MCF 10A (cell line): ENCODE measurements around the gene PRMT3. TPM values are rescaled to one million over a fixed set of nuclear protein-coding genes. Genes with fewer than 3 reads are reported as not detected.
A peak's percentile ranks its signal among the peaks of the same experiment; 100 is the strongest.

Source experiments
- BruUV-seq: library from RNA; stranded (reverse); fragments of 400-500 nt; replicated peaks from 2 replicates; lab custom pipeline; 2021; lab: Mats Ljungman, UMichigan
- CTCF ChIA-PET: fragments of 300-600 bp; sonication (Branson Sonifier 250); formaldehyde crosslinking; extraction: SDS; loops from one replicate; lab custom pipeline; 2021; ENCODE audit warnings: antibody characterized with exemption, inconsistent platforms; lab: Yijun Ruan, JAX
- POLR2A ChIA-PET: fragments of 300-600, 350-650 bp; sonication (Branson Sonifier 250); formaldehyde crosslinking; extraction: SDS; loops from one replicate; lab custom pipeline; 2020; ENCODE audit warnings: antibody characterized with exemption, inconsistent platforms; lab: Yijun Ruan, JAX
- DNase-seq: peaks from one replicate; pipeline ENCODE4 v3.0.0-alpha.2; 2018; ENCODE audit not compliant: unreplicated experiment
- H3K27ac Mint-ChIP-seq: one replicate; pipeline ENCODE4 v1.8.0; 2022; ENCODE audit warnings: mild to moderate bottlenecking, low read depth, mixed read lengths; ENCODE audit not compliant: unreplicated experiment
- H3K27me3 Mint-ChIP-seq: one replicate; pipeline ENCODE4 v1.8.0; 2022; ENCODE audit warnings: mixed read lengths; ENCODE audit not compliant: insufficient read depth, unreplicated experiment
- H3K36me3 Mint-ChIP-seq: one replicate; pipeline ENCODE4 v1.8.0; 2022; ENCODE audit warnings: mild to moderate bottlenecking, moderate library complexity, mixed read lengths; ENCODE audit not compliant: insufficient read depth, unreplicated experiment
- H3K4me1 Mint-ChIP-seq: one replicate; pipeline ENCODE4 v1.8.0; 2022; ENCODE audit warnings: mixed read lengths; ENCODE audit not compliant: insufficient read depth, unreplicated experiment
- H3K4me3 Mint-ChIP-seq: one replicate; pipeline ENCODE4 v1.8.0; 2022; ENCODE audit warnings: mild to moderate bottlenecking, moderate library complexity, mixed read lengths; ENCODE audit not compliant: unreplicated experiment
- H3K9me3 Mint-ChIP-seq: one replicate; pipeline ENCODE4 v1.8.0; 2022; ENCODE audit warnings: mixed read lengths; ENCODE audit not compliant: unreplicated experiment
- CTCF ChIP-seq: fragments of 200-600 bp; IDR thresholded peaks from one replicate; pipeline ENCODE4 v1.8.0; 2022; ENCODE audit warnings: antibody characterized with exemption, mild to moderate bottlenecking; ENCODE audit not compliant: unreplicated experiment
- intact Hi-C: fragments of 100-400 bp; cut with micrococcal nuclease; formaldehyde crosslinking; loops from 2 replicates; pipeline ENCODE4 v1.14.1; 2022
- total RNA-seq: library from RNA; stranded (reverse); gene quantifications from 2 replicates; pipeline ENCODE4 v1.2.3, GENCODE V29; 2022

The PRMT3 gene
- total RNA-seq, 1 experiment from 2014 or later: 60.1 TPM

DNA sequence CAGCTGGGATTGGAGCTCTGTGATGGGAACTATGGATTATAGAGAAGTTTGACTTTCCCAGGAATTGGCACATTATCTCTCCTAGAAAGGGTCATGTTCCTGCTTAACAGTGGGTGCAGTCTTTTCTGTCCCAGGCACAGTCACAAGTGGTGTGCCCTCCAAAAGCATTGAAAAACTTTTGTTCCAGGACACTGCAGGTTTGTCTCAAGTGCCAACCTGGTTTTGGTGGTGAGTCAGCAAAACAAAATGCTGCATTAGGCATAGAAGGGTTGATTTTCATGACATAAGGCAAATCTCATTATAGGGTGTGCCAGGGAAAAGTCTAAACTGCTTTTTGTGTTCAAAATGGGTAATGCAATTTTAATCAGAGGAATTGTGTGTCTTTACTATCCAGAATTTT is 19.1 kb upstream of the PRMT3 start:
- Mint-ChIP-seq H3K27me3 (no peaks in the 10 kb centered on the region), H3K4me1 (peaks cover 30% of the 10 kb centered on the region), H3K27ac (peak overlapping the region; percentile 85), H3K4me3 (peak overlapping the region; percentile 61), H3K36me3 (peaks cover 10% of the 10 kb centered on the region), H3K9me3 (no peaks in the 10 kb centered on the region)
- ChIA-PET CTCF (interaction anchor here (0.7 to 6.4 kb wide), 7 partner anchors 9 to 307 kb away, joined by 3 to 66 read pairs (median 3); no protein-coding TSS in a partner anchor), POLR2A (interaction anchor here (0.5 to 2.3 kb wide), 18 partner anchors 8 to 736 kb away, joined by 3 to 27 read pairs (median 4); no protein-coding TSS in a partner anchor)
- DNase-seq: peak; percentile 70
- no peak for TF ChIP-seq CTCF
- intact Hi-C loops: loop anchor here (2.0 kb wide), 1 partner anchor 18 kb away; the partner anchor contains the start of gene PRMT3
- no TSS peak for BruUV-seq

- H3K4me1 Mint-ChIP-seq: peaks cover 43% of the 10 kb centered on the region
- intact Hi-C loops: loop anchor here (2.0 kb wide), 1 partner anchor 17 kb away; the partner anchor contains the start of gene PRMT3
- no peak for TF ChIP-seq CTCF
- H3K27me3 Mint-ChIP-seq: no peaks in the 10 kb centered on the region
- no peak for DNase-seq
- H3K36me3 Mint-ChIP-seq: peaks cover 12% of the 10 kb centered on the region
- H3K4me3 Mint-ChIP-seq: no peak overlapping the region
- POLR2A ChIA-PET: interaction anchor here (0.8 to 1.3 kb wide), 4 partner anchors 10 to 24 kb away, joined by 3 to 5 read pairs (median 4); no protein-coding TSS in a partner anchor
- CTCF ChIA-PET: interaction anchor here (0.6 to 2.1 kb wide), 5 partner anchors 14 to 496 kb away, joined by 3 to 12 read pairs (median 4); no protein-coding TSS in a partner anchor
- H3K27ac Mint-ChIP-seq: peak overlapping the region; percentile 85
- no TSS peak for BruUV-seq
- H3K9me3 Mint-ChIP-seq: no peaks in the 10 kb centered on the region
Measured at GRCh38 chr11:20369826-20370225, 17.7 kb upstream of the PRMT3 start.

DNA sequence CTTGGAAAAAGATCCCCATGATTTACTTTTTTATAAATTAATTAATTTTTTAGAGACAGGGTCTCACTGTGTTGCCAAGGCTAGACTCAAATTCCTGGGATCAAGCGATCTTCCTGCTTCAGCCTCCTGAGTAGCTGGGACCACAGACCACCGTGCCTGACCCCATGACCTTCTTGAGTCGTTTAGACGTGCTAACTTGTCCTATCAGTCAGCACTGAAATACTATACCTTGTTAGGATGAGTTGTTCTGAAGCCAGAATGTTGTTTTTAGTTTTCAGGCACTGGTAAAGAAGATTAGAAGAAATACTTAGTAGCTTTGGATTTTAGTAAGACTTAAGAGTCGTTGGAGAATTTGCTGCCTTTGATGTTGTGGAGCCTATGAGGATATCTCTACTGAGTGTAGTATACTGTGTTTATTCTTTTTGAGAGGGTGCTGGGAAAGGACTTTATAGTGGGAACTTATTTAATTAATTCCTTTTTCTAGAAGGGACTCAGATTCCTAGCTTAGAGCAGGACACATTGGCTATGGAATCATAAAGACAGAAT is 15.4 kb upstream of the PRMT3 start:
- no TSS peak for BruUV-seq
- no peak for DNase-seq
- H3K4me3 Mint-ChIP-seq: no peak overlapping the region
- no peaks in the 10 kb centered on the region for H3K9me3 Mint-ChIP-seq
- intact Hi-C loops: no loop called here
- H3K27ac Mint-ChIP-seq: no peak overlapping the region
- peaks cover 27% of the 10 kb centered on the region for H3K36me3 Mint-ChIP-seq
- no peak for TF ChIP-seq CTCF
- ChIA-PET CTCF (interaction anchor here (1.2 to 2.8 kb wide), 6 partner anchors 14 to 244 kb away, joined by 4 to 12 read pairs (median 6); no protein-coding TSS in a partner anchor), POLR2A (interaction anchor here (0.7 to 1.2 kb wide), 4 partner anchors 8 to 260 kb away, joined by 3 to 8 read pairs (median 4); partner anchors contain the start of genes HTATIP2 and PRMT3)
- H3K4me1 Mint-ChIP-seq: peaks cover 38% of the 10 kb centered on the region
- no peaks in the 10 kb centered on the region for H3K27me3 Mint-ChIP-seq

- TF ChIP-seq CTCF: no peak
- intact Hi-C loops: no loop called here
- no peak for DNase-seq
- H3K4me1 Mint-ChIP-seq: peaks cover 31% of the 10 kb centered on the region
- peak overlapping the region; percentile 92 for H3K27ac Mint-ChIP-seq
- POLR2A ChIA-PET: interaction anchor here (0.7 to 1.5 kb wide), 5 partner anchors 8 to 261 kb away, joined by 3 to 12 read pairs (median 4); partner anchors contain the start of genes HTATIP2 and PRMT3
- BruUV-seq: no TSS peak
- H3K9me3 Mint-ChIP-seq: no peaks in the 10 kb centered on the region
- no peaks in the 10 kb centered on the region for H3K27me3 Mint-ChIP-seq
- no peak overlapping the region for H3K4me3 Mint-ChIP-seq
- peaks cover 37% of the 10 kb centered on the region for H3K36me3 Mint-ChIP-seq
- CTCF ChIA-PET: interaction anchor here (0.8 to 2.8 kb wide), 6 partner anchors 13 to 240 kb away, joined by 4 to 12 read pairs (median 6); no protein-coding TSS in a partner anchor
Measured at GRCh38 chr11:20373147-20373546, 14.4 kb upstream of the PRMT3 start.
